NB4 (cell line): ENCODE measurements around the gene STARD7.

ENCODE experiments used
- DNase-seq: peaks from one replicate; pipeline ENCODE4 v3.0.0; 2010; ENCODE audit warnings: low read depth
- H3K4me3 ChIP-seq: one replicate; pipeline ENCODE4 v1.5.1; 2011; ENCODE audit warnings: mild to moderate bottlenecking, low read depth, low read length, moderate library complexity
- MYC ChIP-seq: IDR thresholded peaks from 2 replicates; pipeline ENCODE4 v1.6.1; 2011; ENCODE audit warnings: low read depth, low read length
- POLR2A ChIP-seq: IDR thresholded peaks from 2 replicates; pipeline ENCODE4 v1.6.1; 2011; ENCODE audit warnings: mild to moderate bottlenecking; ENCODE audit not compliant: insufficient read length; ENCODE audit errors: extremely low read depth
- TF ChIP-seq, protein P1 (sequence below): IDR thresholded peaks from 2 replicates; pipeline ENCODE4 v1.6.1; 2011; ENCODE audit warnings: low read depth, low read length
- TF ChIP-seq, protein P2 (sequence below): IDR thresholded peaks from one replicate; pipeline ENCODE4 v1.5.1; 2012; ENCODE audit warnings: low read depth, low read length

Gene STARD7

DNA sequence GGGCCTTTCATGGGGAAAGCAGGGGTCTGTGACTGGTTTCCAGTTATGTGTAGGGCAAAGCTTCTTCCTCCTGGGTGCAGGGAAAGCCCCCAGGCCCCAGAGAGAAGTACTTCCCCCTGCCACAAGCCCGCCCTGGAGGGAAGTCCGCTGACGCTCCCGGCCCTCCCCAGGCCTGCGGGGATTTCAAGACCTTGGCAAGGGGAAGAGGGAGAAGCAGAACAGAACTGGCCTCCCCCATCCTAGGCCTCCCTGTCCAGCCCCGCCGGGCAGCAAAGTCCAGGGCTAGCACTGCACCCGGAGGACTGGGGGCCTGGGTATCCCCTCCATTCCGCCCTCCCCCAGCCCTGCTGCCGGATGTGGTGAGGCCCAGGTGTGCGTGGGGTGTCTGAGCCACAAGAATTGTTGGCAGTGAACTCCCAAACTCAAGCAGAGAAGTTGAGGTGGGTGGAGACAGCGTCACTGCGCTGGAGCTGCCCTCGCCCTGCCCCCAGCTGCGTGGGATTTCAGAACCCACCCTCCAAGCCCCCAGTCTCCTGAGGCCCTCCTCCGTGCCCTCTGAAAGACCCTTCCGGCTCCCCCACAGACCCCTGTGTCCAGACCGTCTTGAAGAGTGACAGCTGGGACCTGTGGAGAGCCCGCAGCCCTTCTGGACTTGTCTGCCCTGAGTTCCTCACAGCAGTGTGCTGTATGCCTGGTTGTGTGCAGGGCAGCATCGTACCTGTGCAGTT lies 62.3 kb downstream of the STARD7 start:
- TF ChIP-seq POLR2A (no peak), MYC (0 out of 2 replicates have a peak, but pooled peaks have one; percentile 23)
- TF ChIP-seq, protein P1, sequence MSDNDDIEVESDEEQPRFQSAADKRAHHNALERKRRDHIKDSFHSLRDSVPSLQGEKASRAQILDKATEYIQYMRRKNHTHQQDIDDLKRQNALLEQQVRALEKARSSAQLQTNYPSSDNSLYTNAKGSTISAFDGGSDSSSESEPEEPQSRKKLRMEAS, result 0 out of 2 replicates have a peak, but pooled peaks have one; percentile 15
- TF ChIP-seq, protein P2, sequence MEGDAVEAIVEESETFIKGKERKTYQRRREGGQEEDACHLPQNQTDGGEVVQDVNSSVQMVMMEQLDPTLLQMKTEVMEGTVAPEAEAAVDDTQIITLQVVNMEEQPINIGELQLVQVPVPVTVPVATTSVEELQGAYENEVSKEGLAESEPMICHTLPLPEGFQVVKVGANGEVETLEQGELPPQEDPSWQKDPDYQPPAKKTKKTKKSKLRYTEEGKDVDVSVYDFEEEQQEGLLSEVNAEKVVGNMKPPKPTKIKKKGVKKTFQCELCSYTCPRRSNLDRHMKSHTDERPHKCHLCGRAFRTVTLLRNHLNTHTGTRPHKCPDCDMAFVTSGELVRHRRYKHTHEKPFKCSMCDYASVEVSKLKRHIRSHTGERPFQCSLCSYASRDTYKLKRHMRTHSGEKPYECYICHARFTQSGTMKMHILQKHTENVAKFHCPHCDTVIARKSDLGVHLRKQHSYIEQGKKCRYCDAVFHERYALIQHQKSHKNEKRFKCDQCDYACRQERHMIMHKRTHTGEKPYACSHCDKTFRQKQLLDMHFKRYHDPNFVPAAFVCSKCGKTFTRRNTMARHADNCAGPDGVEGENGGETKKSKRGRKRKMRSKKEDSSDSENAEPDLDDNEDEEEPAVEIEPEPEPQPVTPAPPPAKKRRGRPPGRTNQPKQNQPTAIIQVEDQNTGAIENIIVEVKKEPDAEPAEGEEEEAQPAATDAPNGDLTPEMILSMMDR, result no peak
- peak overlapping the region; percentile 32 for H3K4me3 ChIP-seq
- DNase-seq, result peak; percentile 93

DNA sequence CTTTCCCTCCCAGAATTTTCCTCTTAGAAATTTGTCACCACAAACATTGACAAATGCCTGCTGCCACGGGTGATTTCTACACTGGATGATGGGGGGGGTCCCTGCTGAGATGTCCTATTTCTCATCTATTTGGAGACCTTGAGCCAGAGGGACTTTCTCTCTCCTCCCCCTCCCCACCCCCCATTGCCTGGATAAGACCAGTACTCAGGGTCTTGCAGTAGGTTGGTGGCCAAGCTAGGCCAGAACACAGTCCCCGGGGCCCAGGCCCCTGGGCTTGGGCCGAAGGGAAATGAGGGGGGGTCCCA lies 62.8 kb downstream of the STARD7 start:
- TF ChIP-seq, protein P2, result no peak
- TF ChIP-seq, protein P1, result no peak
- peak overlapping the region; percentile 32 for H3K4me3 ChIP-seq
- no peak for DNase-seq

- peak; percentile 98 for DNase-seq
- TF ChIP-seq POLR2A (peak; percentile 97), MYC (peak; percentile 91)
- TF ChIP-seq, protein P2, result no peak
- TF ChIP-seq, protein P1, result peak; percentile 82
- peak within 1 kb of the TSS; percentile 84 for H3K4me3 ChIP-seq
These were observed 63.4 kb downstream of the STARD7 start, which contains the start of gene DUSP2 for GRCh38 chr2:96145036-96145847. Gene DUSP2, minus strand, starts transcription at chr2:96145440. Its CDS starts 86 bp downstream, at chr2:96145354.

DNA sequence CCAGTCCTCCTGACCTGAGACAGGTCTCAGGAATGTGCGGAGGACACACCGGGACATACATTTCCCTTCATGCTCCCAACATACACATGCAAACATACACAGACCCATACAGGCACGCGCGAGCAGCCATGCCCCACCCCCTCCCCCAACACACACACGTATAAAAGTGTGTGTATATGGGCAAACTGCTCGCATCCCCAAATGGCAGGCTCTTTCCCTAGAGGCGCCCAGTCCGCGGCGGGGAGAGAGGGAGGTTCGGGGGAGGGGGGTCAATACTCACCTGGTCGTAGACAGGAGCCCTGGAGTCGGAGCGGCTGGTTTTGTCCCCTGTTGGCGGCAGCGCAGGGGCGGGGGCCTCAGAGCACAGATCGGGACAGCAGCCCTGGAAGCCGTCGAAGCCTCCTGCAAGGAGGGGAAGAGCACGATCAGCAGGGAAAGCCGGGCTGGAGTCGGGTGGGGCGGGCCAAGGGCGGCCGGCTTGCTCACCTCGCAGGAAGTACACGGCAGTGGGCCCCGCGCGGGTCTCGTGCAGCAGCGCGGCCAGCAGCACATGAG lies 64.1 kb downstream of the STARD7 start:
- TF ChIP-seq POLR2A, result no peak
- TF ChIP-seq, protein P1, result 0 out of 2 replicates have a peak, but pooled peaks have one; percentile 12
- H3K4me3 ChIP-seq, result peak overlapping the region; percentile 84
- DNase-seq, result peak; percentile 64

DNA sequence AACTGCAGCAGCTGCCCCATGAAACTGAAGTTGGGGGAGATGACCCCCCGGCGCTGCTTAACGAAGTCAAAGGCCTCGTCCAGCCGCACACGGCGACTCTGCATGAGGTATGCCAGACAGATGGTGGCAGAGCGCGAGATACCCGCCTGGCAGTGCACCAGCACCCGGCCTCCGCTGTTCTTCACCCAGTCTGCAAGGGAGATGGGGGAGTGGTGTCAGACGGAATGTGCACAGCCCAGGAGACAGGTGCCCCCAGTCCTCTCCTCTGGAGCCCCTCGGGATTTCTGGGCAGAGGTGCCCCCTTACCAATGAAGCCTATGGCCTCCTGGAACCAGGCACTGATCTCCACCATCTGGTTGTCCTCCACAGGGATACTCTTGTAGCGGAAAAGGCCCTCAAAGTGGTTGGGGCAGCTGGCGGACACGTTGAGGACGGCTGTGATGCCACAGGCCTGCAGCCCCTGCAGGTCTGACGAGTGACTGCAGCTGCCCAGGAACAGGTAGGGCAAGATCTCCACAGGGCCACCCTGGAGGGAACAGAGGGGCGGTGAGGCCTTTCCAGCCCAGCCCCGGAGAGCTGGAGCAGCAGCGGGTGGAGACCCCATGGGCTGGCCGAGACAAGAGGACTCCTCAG lies 64.7 kb downstream of the STARD7 start:
- DNase-seq, result peak; percentile 58
- TF ChIP-seq, protein P2, result peak; percentile 20
- TF ChIP-seq, protein P1, result no peak
- peak overlapping the region; percentile 84 for H3K4me3 ChIP-seq

- no peak for DNase-seq
- TF ChIP-seq POLR2A (no peak), MYC (no peak)
- TF ChIP-seq, protein P2, result no peak
- TF ChIP-seq, protein P1, result no peak
- peak overlapping the region; percentile 84 for H3K4me3 ChIP-seq
These were observed 65.3 kb downstream of the STARD7 start for GRCh38 chr2:96143231-96143847.
